HG02885 (cell line): Measurements from ENCODE around the gene CLTC.

Experiments used
- ATAC-seq: cut with Tn5 transposase; IDR thresholded peaks from one replicate; pipeline ENCODE4 v1.9.1; 2021; ENCODE audit warnings: mild to moderate bottlenecking; ENCODE audit not compliant: unreplicated experiment, poor library complexity

Gene CLTC

GRCh38 chr17:59676716-59677115 lies 57.0 kb downstream of the CLTC start:
- ATAC-seq = no peak

- no peak for ATAC-seq
Observed at GRCh38 chr17:59678918-59679317, 59.2 kb downstream of the CLTC start.

DNA sequence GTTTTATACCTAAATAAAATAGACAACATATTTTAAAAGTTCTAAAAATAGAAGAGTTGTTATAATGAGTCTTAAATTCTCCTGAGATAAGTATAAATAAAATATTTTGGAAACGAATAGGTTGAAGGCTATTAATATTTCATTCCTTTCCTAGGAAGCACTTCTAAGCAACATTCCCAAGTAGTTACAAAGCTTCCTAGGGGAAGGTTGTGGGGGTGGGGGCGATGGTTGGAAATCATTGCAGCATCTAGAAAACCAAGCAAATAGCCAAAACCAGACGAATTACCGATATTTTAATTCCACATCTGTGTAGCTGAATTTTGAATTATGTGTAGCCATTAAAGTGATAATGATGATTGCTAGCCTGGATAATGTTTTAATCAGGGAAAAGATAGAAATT lies 60.6 kb downstream of the CLTC start:
- no peak for ATAC-seq

GRCh38 chr17:59683283-59683682 lies 63.6 kb downstream of the CLTC start:
- no peak for ATAC-seq

DNA sequence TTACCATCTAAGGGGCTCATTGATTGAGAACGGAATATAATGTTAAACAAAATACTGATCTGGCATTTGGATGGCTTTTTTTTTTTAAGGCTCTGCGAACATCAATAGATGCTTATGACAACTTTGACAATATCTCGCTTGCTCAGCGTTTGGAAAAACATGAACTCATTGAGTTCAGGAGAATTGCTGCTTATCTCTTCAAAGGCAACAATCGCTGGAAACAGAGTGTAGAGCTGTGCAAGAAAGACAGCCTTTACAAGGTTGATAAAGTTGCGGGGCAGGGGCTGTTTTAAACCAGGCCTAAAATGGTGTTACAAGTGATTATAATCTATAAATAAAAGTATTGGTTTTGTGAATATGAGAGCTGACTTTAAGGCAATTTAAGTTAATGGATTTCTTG lies 65.3 kb downstream of the CLTC start:
- no peak for ATAC-seq

- ATAC-seq = no peak
Observed at GRCh38 chr17:59688008-59688407, 68.3 kb downstream of the CLTC start.

- no peak for ATAC-seq
Observed at GRCh38 chr17:59688496-59688895, 68.8 kb downstream of the CLTC start.

GRCh38 chr17:59693582-59693981 lies 73.9 kb downstream of the CLTC start:
- ATAC-seq = no peak

DNA sequence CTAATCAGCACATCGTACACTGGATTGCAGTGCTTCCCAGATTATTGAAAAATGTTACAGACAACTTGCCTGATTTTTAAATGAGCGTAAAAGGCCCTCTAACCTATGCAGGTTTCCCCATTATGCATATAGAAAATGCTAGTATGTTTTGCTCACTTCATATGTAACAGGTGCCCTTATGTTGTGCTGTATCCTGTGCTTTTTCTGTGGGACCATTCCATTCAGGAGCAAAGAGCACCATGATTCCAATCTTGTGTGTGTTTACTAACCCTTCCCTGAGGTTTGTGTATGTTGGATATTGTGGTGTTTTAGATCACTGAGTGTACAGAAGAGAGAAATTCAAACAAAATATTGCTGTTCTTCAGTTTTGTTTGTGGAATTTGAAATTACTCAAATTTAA lies 74.6 kb downstream of the CLTC start:
- ATAC-seq = no peak

DNA sequence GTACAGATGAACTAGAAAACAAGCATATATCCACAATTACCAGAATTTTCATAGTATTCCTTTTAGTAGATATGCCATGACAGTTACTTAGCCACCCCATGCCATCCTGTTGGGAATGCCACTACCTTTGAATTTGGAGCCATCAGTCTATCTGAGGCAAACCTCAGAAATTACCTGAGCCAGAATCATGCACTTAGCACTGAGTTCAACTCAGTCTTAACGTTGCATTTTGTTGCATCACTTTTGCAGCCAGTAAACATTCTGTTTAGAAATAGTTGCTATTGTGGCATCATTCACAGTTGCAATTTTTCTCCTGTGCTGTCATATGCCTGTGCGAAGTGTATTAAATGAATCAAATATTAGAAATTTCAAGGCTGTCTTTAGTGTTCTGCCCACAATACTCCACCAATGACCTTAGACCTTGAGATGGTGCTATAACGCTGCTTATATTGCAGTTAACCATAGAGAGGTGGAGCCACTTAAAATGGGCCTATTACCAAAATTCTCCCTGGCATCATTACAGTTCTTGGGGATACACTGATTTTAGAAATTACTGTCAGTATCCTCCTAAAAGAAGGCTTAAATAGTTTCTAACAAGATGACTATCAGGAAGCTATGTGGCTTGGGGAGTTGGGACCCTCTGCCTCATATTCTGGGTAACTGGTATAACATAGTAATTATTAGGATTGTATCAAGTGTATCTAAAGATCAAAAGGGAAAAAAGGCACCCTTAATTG lies 76.4 kb downstream of the CLTC start:
- ATAC-seq = no peak

DNA sequence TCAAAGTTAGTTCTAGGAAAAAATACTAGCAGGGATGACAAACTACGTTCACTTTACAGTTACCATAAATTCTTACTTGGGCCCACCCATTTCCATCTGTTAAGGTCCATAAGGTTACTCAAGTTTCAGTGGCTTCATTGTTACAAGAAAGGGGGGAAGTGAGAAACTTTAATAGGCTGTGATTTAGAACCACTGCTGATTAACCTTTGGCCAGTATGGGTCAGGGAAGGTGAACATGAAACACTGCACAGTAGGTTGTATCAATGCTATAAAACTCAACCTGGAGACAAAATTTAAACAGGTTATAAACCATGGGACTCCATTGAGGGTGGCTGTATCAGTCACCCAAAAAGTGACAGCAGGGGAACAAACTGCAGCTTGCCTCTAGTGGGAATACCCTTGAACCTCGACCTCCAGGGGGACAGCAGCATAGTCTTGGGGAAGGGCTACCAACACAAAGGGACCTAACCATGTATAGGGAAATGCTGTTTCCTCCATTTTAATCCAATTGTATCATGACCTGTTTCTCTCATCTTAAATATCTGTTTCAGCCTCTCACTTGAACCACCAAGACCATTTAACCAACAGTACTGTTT lies 77.1 kb downstream of the CLTC start:
- no peak for ATAC-seq

GRCh38 chr17:59698143-59698542 lies 78.4 kb downstream of the CLTC start:
- no peak for ATAC-seq

GRCh38 chr17:59699218-59699617 lies 79.5 kb downstream of the CLTC start:
- ATAC-seq = no peak

- ATAC-seq = no peak
Observed at GRCh38 chr17:59699786-59700185, 80.1 kb downstream of the CLTC start.

DNA sequence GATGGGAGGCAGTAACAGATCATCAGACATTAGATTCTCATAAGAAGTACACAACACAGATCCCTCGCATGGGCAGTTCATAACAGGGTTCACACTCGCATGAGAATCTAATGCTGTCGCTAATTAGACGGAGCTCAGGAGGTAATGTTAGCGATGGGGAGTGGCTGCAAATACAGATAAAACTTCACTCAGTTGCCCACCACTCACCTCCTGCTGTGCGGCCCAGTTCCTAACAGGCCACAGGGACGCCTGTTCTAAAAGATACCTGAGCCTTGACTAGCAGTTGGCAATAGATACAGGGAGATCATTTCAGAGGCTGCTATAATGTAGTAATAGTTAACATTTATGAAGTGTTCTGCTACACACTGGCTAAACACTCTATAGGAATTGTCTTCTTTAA lies 82.6 kb downstream of the CLTC start:
- ATAC-seq = no peak

- ATAC-seq = peak; percentile 97
Observed at GRCh38 chr17:59707149-59707970, 87.7 kb downstream of the CLTC start, which contains the start of the genes PTRH2 and VMP1. TSS of gene PTRH2 (minus strand) at chr17:59707430. CDS start at chr17:59697978, 9,452 bp downstream. TSS of gene VMP1 (plus strand) at chr17:59707654. CDS start at chr17:59731447, 23,793 bp downstream.

DNA sequence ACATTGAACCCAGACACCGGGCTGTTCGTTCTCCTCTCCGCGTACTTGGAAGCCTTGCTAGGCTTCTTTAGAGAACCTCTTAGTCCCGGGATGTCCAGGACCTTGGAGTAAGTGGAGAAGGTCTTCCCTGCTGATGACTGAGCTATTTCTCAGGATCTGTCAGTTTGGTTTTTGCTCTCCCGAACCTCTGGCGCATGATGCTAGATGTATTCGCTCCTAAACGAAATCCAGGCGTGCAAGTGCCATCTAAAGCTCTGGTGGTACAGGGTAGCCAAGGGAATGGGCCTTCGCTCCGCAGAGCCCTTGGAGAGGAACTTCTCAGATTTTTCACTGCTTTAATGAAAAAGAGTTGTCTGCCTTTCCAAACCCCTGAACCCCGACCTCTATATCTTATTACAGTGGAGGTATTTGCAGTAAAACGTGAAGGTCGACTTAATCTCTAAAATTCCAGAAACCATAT lies 88.3 kb downstream of the CLTC start:
- ATAC-seq = no peak

DNA sequence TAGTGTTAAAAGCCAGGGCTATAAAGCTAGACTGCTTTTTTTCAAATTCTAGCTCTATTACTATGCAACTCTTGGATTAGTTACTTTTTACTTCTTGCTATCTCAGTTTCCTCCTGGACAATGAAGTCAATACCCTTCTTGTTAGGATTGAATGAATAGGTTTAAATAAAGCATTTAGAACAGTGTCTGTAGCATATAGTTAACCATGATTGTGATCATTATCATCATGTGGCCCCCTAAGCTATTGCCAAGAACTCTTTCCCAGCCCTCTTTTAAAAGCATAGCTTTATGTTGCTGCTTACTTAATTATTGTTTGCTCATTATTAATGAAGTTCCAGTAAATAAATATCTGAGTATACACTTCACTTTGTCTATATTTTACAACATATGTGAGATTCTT lies 92.2 kb downstream of the CLTC start:
- no peak for ATAC-seq

GRCh38 chr17:59712862-59713261 lies 93.2 kb downstream of the CLTC start:
- ATAC-seq = no peak

- ATAC-seq = no peak
Observed at GRCh38 chr17:59714255-59714654, 94.6 kb downstream of the CLTC start.

DNA sequence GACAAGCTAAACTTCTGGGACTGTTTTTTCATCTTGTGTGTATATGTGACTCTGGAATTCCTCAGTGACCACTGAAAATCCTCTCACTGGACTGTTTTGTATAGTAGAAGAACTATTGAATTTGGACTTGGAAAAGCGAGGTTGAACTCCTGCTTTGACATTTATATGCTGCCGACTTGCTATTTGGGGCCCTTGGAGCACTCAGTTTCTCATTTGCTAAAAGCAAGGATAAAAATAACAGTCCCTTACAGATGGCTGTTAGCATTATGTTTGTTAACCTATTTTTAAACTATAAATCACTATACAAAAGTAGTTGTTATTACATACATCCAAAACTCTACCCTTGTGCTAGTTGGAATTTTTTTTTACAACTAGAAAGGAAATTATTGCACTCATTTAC lies 96.7 kb downstream of the CLTC start:
- no peak for ATAC-seq
